GM19193 (cell line): ENCODE data around the gene SLC6A4.

ENCODE experiments used
- POLR2A ChIP-seq: IDR thresholded peaks from 4 replicates; pipeline ENCODE4 v1.6.1; 2011; ENCODE audit not compliant: insufficient read depth, insufficient read length; ENCODE audit errors: extremely low read depth

Gene SLC6A4

DNA sequence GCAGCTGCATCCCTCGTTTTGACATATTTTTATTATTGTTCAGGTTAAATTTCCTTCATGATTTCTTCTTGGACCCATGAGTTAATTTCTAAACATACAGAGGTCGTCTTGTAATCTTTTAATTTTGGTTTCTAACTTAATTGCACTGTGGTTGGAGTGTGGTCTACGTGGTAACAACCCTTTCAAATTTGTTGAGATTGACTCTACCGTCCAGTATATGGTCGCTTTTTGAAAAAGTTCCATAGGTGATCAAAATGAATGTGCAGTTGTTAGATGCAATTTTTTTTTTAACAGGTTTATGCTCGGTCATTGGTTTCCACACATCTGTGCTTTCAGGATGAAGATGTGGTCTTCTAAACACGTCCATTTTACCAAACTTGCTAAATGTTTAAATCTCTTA, 11.0 kb upstream of the SLC6A4 start:
- no peak for TF ChIP-seq POLR2A

DNA sequence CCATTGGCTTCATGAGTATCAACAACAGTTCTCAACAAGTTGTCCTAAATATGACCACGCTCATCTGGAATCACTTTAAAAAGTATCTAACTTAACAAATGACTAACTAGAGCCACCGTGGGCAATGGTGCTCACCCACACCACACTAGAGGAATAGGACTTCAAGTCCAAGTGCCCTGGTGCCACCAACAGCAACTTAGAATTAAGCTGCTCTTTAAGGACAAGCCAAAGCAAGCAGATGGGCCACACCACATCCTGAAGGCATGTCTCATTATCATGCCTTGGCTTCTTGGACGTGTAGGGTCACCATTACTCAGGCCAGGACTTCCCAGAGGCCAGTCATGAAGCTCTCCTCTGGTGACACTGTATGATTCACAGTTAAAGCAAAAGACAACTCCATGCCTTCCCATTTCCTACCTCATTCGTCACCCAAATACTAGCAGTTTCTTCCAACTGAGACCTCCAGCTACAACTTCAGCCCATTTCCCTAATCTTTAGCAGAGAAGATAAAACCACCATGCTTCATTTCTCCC, 9.4 kb upstream of the SLC6A4 start:
- no peak for TF ChIP-seq POLR2A

DNA sequence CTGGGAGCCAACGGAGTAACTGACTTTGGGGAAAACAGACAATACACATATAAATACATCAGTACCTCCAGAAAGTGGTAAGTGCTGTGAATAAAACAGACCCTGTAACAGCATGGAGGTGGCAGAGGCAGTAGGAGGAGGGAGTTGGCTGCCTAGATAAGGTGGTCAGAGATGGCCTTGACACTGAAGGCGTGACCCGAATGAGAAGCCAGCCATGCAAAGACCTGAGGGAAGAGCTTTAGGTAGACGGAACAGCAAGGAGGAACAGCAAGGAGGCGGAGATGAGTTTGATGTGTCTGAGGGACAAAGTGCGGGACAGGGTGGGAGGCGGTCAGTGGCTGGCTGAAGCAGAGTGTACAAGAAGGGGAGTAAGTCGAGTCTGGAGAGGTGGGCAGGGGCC, 8.1 kb upstream of the SLC6A4 start:
- TF ChIP-seq POLR2A: no peak

DNA sequence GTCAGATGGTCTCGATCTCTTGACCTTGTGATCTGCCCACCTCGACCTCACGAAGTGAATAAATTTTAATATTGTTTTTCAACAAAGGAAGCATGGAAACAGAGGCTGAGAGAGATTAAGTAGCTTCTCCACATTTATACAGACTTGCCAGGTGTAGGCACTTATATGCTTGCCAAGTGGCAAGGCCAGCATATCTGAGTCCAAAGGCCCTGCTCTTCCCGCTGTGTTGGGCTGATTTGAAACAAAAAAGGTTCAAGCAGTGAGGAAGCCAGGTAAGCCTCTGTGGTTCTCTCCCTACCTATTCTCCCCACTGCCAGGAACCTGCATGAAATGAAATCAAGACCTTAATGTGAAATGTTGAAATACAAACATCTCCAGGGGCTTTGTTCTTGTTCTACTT, 7.5 kb upstream of the SLC6A4 start:
- TF ChIP-seq POLR2A: no peak

DNA sequence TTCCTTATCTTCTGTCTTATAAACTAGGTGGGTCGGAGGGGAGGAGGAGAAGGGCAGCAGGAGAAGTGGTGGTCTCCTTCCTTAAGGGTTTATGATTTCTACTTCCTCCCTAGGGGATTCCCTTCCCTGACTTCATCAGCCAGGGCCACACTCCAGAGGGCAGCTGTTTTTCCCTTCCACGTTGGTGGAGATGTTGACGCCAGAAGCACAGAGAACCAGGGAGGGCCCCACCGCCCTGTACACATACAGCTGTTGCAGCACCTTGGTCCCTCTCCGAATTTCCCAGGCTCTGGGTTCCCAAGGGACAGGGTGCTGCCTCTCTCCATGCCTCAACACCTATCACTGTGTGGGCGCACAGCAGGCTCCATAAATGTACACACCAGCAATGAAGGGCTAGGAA, 5.6 kb upstream of the SLC6A4 start:
- no peak for TF ChIP-seq POLR2A

DNA sequence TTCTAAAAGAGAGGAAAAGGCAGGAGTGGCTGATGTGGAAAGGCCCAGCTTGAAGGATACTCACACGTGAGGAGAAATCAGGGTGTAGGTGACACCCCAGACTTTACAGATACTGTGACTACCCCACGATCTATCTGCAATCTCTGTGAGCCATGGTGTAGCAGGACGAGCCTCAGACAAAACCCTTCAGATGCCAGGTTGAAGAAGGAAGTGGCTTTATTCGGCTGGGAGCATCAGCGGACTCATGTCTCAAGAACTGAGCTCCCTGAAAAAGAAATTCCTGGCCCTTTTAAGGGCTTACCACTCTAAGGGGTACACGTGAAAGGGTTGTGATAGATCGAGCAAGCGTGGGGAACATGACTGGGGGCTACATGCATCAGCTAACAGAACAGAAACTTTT, 4.7 kb upstream of the SLC6A4 start:
- TF ChIP-seq POLR2A: no peak

DNA sequence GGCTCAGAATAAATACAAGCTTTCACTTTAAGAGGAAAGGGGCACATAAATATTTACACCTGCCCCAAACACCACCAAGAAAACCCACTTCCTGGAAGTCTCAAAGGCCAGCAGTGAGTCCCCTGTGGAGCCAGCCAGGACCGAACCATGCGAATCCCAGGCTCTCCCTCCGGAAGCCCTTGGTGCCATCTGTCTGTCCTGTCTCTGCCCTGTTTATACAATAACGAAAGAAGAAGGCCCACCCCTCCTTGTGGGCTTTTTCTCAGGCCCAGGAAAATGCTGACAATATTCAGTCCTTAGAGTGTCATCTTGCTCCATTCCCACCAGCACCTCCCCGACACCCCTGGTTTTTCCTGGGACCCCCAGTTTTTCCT, 3.6 kb upstream of the SLC6A4 start:
- no peak for TF ChIP-seq POLR2A

DNA sequence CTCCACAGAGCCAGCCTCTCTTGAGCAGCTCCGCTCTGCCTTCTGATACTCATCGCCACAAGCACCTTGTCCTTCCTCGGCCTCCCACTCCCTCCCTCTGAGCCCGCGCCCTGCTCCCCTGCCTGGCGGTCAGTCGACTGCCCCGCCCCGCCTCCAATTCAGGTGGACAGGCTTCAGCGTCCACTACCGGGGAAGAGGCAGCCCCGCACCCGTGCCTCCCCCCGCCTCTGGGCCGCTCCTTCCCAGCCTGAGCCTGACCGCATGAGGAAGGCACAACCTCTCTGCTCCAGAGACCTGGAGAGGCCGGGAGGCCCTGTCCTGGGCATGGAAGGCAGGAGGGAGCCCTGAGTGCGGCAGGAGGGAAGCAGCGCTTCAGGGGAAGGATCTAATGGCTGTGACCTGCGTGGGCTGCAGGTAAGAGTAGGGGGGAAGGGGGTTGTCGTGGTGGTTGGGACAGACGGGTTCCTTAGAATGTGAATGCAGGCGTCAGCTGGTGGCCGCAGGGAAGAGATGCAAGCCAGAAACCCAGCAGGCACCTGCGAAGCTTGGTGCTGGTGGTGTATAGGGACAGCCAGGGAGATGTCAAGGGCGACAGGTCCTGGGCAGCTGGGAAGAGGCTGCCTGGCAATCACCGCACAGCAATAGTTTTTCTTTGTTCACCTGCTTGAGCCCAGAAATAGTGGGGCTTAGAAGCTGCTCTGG, 3.0 kb upstream of the SLC6A4 start:
- no peak for TF ChIP-seq POLR2A

DNA sequence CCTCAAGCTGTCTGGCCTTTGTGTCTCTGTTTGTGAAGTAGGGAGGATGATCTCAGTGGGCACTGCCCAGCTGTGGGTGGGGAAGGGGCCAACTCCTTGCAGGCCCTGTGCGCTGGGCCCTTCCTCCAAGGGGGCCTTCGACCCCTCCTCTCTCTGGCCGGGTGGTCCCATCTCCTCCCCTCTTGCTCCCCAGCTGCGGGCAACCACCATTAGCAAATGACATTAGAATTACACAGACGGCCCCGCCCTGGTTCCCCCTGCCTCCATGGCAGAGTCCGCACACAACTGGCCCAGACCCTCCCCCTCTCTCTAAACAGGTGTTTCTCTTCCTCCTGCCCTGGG, 2.5 kb upstream of the SLC6A4 start:
- no peak for TF ChIP-seq POLR2A

DNA sequence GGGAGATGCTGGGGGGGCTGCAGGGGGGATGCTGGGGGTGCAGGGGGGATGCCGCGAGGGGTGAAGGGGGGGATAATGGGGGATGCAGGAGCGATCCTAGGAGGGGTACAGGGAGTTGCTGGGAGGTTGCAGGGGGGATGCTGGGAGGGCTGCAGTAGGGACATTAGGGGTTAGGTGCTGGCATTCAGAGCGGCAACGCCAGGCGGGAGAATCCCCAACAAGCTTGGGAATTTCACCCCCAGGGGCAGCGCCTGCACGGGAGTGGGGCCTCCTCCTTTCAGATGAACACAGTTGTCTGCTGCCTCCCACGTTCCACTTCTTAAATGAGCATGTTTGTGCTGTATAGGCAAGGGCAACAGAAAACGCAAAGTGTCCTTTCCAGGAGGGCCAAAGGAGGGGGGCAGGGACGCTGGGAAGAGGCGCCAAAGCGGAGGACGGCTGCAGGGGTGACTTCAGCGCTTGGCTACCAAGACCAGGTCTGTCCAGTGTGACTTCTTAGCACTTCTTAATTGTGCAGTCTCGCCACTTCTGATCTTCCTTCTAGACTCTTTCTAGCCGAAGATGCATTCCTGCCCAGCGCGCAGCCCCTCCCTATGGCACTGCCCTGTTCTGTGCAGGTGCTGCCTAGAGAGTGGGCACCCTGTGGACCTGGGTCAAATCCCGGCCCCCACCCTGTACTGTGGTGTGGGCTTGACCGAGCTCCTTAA, 2.0 kb upstream of the SLC6A4 start:
- TF ChIP-seq POLR2A: no peak

DNA sequence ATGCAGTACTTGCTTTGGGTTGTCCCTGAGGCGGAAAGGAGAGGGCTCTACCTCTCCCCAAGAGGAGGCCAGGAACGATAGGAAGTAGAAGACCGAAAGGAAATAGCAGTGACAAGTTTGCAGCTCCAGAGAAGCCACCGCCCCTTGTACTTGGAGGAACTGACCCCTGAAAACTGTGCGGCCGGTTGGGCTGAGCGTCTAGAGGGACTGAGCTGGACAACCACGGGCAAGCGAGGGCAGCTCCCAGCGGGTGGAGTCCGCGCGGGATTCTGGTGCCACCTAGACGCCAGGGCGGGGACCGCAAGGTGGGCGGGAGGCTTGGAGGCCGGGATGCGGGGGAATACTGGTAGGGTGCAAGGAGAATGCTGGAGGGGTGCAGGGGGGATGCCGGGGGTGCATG, 1.3 kb upstream of the SLC6A4 start:
- no peak for TF ChIP-seq POLR2A

DNA sequence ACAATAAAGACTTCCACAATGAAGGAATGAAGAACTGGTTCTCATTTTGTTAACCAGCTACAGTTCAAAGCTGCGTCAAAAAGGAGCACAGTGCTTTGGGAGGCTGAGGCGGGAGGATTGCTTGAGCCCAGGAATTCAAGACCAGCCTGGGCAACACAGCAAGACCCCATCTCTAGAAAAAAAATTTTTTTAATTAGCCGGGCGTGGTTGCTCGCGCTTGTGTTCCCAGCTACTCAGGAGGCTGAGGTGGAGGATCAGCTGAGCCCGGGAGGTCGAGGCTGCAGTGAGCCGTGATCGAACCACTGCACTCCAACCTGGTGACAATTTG, 764 bp upstream of the SLC6A4 start:
- no peak for TF ChIP-seq POLR2A

DNA sequence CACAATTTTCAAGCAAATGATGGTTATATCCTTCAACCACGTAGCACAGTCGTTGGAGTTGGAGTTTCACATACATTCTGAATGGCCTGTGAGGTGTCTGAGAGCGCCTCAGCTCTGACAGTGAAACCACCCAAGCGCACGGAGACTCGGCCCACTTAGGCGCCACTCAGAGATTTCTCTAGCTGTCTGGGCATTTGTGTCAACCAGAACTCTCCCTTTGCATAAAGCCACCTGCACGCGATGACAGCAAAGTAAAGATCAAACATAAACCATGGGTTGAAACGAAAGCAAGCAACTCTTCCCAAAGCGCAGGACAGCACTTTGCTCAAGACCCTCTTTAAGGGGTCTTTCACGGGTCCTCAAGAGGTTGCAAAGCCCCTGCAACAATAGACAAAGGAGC, 533 bp downstream of the SLC6A4 start:
- TF ChIP-seq POLR2A: no peak

DNA sequence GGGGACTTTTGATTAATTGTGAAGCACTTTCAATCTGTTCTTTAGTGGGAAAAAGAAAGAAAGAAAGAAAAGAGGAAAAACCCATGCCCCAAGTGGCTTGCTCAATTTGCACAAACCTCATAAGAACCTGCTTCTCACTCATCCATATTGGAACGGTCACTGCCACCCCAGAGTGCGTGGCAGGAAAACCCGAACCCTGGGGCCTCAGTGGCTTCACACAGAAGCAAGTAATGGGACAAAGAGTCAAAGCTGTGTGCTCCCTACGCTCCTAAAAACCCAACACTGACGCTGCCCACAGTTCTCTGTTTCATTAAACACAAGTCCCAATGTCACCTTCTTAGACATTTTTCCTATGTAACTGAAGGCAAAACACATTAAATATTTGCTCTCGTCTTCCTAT, 1.2 kb downstream of the SLC6A4 start:
- no peak for TF ChIP-seq POLR2A

DNA sequence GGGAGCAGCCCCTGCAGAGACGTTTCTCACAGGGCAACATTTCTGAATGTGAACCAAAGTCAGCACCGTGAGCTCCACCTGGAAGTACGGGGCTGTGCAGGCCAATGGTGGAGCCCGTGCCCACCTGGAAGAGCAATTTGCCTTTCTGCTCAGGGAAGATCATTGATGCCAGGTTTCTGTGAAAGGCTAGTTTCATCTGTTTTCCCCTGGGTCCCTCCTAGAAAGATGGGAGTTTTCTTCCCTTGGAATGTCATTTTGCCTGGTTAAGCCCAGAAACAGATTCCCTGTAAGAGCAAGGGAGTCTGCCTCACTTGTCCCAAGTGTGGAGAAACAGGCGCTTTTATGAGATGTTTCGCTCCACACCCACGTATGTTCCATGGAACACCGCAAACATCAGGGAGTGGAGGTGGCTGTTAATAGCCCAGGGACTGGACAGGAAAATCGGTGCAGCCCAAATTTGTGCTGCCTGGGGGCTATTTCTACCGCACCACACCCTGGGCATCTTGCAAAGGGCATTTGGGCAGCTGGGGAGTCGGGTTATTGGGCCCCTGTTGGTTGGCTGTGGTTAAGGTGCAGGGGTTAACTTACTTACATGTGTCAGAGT, 2.6 kb downstream of the SLC6A4 start:
- no peak for TF ChIP-seq POLR2A
